ENCODE results near the gene GAB2.
"Not testable (repeated sequence)": the region's sequence is repeated elsewhere in the genome, so short reads cannot be mapped to it uniquely, and the experiment has no call there.

GAB2 gene

DNA sequence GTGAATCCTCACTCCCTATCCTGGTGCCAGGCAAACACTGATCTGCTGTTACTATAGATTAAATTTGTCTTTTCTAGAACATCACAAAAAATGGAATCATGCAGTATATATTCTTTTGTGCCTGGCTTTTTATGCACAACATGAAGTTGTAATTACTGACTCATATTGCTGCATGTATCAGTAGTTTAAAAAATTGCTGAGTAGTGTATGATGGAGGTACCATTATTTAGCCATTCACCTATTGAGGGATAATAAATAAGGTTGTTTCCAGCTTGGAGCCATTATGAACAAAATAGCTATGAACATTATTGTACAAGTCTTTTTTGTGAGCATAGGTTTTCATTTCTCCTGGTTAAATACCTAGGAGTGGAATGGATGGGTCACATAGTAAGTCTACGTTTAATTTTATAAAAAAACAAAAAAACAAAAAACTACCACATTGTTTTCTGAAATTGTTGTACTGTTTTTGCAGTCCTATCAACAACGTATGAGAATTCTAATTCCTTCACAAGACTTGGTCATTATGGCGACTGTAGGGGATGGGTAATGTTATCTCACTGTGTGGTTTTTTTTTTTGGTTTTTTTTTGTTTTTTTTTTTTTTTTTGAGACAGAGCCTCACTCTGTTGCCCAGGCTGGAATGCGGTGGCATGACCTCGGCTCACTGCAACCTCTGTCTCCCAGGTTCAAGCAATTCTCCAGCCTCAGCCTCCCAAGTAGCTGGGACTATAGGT lies 117.3 kb downstream of the GAB2 start:
- no peak for DNase-seq

DNA sequence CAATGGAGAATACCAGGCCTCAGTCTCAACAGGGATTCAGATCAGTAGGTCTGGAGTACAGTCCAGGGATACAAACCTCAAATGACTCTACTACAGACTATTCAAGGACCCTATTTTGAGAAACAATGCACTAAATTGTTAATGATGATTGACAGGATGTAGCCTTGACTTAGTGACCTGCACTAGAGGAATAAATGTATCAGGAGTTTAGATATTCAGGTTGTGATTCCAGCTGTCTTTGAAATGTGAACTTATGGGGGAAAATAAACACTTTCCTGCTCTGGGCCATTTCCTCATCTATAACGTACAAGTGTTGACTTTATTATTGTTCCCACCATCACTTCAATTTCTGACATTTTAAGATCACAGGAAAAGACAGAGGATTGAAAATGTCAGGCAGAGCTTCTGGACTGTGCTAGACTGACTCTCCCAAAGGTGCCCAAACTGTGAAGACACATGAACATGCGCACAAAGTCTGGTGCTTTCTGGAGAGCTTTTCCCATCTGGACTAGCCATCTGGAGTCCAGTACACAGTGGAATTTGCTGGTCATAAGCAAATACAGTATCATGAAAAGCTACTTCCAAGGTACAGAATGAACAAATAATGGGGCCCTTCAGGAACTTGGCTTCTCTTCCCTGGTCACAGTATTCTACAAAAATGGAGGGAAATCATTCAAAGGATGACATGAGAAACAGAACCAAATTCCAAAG lies 118.5 kb downstream of the GAB2 start:
- no peak for DNase-seq

DNA sequence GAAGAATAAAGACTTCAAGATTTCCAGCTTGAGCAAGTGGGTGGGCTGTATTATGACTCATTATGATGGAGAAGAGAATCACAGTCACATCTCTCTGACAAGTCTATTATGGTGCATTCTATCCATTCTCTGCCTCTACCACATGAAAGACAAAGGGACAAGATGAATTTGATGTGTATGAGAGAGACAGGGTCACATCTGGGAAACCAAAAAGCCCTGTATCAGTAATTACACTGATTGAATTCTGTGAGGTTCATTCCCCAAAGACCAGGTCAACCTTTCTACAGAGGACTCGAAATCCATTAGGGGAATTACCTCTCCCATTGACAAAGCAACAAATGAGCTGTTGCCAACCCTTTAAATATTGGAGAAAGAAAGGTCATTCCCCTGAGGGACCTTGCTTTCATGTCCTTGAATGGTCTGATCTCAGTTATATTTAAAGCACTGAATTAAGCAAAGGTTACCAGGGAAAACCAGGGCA lies 119.3 kb downstream of the GAB2 start:
- no peak for DNase-seq

DNA sequence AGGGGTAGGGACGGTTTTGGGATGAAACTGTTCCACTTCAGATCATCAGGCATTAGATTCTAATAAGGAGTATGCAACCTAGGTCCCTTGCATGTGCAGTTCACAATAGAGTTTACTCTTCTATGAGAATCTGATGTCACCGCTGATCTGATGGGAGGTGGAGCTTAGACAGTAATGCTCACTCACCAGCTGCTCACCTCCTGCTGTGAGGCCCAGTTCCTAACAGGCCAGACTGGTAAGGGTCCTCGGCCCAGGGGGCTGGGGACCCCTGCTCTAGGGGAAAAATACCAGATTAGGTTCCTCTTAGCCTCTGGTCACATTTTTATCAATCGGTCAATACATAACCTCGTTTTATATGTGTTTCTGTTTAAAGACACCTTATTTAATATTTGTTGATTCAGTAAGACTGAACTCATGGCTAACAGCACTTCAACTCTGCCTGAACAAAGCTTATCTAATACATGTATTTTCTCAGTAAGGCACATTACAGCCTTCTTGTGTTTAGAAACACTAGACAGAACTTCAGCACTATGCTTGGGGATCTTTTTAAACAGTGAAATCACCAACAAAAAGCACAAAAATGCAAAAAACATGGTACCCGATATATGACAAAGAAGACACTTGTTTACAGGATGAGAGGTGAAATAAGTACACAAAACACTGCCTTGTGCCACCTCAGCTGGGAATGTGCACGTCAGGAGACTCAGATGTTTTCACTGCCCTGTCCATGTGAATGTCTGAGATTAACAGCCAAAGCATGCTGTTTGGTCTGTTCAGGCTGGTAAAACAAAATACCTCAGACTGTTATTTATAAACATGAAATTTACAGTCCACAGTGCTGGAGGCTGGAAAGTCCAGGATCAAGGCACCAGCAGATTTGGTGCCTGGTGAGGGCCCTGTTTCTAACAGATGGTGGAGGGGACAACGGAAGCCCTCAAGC lies 121.4 kb downstream of the GAB2 start:
- no peak for DNase-seq

DNA sequence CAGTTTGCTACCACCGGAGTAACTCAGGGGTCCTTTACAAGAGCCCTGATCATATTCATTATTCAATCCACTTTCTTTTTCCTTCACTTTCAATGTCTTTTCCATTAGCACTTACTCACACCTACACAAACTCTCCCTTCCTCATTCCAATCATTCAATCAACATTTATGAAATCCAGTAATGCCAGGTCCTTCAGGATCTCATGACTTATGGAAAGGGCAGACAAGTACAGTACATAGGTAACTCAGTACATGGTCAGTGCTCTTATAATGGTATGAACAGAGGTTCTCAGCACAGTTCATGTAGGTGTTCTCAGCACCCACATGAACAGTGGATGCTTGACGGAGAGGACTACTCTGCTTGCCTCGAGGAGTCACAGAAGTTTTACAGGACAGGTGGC lies 122.3 kb downstream of the GAB2 start:
- DNase-seq = no peak

DNA sequence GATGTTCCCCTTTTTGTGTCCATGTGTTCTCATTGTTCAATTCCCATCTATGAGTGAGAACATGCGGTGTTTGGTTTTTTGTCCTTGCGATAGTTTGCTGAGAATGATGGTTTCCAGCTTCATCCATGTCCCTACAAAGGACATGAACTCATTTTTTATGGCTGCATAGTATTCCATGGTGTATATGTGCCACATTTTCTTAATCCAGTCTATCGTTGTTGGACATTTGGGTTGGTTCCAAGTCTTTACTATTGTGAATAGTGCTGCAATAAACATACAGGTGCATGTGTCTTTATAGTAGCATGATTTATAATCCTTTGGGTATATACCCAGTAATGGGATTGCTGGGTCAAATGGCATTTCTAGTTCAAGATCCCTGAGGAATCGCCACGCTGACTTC lies 123.5 kb downstream of the GAB2 start:
- not testable (repeated sequence) for DNase-seq

DNA sequence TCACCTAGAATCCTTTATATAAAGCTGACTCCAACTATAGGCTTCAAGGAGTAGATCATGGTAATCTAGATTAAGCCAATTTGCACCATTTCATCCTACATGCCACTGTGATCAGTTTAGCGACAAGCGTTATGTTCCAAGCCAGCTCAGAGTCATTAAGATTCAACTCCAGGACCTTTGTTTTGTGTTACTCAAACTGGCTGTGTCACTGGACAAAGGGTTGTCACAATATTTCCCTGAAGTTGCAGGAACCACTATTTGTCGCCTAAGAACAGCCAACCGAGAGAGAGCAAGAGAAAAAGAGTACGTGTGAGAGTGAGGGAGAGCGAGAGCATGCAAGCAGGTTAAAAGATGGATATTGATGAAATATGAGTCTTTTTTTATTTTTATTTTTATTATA lies 124.1 kb downstream of the GAB2 start:
- DNase-seq = no peak

DNA sequence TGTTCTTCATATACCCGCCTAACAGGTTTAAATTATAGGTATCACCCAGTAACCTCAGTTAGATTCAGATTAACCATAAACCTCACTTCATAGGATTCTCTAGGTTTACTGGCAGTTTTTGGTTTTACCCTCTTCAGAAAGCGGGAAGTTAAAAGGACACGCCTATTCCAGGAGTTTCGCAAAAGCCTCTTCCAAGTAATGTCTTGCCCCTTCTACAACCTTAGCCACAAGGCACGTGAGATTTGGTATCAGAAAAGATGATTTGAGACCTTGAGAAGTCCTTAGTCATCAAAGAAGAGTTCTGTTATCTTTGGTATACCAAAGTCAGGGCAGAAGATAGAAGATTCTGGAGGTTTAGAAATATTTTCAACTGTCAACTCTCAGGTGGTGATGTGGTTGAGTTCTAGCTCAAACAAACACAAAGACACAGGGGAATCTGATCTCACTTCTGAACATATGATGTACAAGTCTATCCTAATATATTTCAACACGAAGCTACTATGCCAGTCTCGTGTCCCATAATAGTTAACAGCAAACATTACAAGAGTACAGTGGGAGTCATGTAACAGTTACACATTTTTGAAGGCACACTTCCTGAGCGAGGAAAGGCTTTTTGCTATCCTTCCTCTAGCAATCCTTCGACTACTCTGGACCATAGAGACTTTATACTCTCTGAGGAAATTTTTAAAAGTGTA lies 125.4 kb downstream of the GAB2 start:
- DNase-seq = no peak

DNA sequence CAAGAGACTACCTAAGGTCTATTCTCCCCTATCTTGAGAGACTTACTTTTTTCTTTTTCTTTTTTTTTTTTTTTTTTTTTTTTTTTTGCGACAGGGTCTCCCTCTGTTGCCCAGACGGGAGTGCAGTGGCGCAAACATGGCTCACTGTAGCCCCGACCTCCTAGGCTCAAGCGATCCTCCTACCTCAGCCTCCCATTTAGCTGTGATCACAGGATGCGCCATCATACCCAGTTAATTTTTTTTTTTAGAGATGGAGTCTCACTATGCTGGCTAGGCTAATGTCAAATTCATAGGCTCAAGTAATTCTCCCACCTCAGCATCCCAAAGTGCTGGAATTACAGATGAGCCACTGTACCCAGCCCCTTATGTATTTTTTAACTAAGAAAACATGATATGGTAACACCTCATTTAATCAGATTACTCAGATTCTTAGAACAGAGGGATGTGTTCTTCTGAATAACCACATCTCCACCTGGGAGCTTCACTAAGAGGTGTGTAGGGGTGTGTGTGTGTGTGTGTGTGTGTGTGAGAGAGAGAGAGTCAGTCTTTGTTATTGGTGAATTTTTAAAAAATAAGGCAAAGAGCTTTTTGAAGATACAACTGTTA lies 126.0 kb downstream of the GAB2 start:
- no peak for DNase-seq

DNA sequence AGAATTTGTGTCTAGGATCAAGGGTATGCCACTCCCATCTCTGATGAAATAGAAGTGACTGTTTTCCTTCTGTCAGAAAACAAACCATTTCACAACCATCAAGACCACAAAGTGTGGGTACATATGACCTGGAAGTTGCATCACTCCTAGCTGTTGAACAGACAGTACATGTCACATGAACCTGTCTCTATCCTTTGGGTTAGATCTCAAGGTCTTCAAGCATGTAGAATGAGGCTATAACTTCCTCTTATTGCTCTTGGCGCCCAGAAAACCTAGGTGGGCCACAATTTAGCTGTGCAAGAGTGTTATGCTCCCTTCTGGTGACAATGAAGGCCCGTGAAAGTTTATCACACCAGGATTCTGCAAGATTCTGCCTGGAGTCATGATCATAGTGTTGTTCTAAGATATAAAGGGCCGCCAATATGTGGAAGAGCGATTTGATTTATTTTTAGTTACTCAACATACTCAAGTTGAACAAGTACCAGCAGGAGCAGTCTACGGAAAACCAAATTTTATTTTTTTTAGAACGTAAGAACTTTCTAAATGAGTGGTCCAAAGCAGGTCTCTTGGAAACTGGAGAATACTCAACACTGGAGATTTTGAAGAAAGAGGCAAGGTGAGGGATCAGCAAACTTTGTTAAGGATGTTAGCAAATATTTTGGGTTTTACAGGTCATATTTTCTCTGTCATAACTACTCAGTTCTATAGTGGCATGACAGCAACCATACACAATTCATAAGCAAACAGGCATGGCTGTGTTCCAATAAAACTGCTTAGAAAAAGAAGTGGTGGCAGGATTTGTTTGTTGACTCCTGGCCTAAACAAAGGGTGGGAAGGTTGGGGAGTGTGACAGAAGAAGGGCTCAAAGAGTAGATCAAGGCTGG lies 127.1 kb downstream of the GAB2 start:
- no peak for DNase-seq

DNA sequence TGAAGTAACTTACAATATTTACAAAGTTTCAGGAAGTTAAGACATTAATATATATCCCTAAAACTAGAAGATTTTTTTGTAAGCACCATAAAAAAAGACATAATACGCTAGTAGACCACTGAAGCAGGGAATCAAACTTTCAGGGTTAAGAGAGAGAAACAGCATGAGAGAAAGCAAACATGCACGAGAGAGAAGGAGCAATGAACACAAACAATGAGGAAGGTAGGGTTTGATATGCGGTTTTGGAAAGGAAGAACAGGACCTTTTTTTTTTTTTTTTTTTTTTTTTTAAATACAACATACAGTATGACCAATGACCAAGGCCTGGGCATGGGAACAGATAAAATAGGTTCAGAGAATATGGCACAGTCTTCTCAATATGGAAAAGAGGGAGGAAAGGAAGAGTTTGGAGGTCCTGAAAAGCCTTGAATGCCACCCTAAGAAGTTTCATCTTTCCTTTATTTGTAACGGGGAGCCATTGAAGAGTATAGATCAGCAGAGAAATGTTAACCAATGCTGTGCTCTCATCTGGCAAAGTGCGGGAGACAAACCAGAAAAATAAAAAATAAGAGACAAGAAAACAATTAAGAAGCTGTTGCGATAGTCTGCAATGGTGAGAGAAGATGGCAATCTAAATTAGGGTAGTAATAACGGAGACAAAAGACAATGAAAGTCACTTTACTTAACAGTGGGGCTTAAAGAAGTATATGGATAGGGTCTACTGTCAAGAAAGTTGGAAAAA lies 127.9 kb downstream of the GAB2 start:
- DNase-seq = no peak

DNA sequence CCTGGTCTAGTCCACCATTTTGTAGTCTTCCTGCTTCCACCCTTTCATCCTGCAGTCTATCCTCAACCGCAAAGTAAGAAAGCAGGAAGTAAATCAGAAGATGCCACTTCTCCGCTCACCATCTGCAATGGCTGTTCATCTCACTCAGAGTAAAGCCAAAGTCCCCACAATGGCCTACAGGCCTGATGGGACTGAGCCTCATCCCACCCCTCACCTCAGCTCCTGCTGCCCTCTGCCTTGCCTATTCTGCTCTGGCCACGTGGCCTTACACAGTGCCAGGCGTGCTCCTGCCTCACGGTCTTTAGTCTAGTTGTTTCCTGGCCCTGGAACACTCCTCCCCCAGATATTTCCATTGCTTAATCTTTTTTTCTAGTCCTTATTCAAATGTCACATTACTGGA lies 133.4 kb downstream of the GAB2 start:
- no peak for DNase-seq

DNA sequence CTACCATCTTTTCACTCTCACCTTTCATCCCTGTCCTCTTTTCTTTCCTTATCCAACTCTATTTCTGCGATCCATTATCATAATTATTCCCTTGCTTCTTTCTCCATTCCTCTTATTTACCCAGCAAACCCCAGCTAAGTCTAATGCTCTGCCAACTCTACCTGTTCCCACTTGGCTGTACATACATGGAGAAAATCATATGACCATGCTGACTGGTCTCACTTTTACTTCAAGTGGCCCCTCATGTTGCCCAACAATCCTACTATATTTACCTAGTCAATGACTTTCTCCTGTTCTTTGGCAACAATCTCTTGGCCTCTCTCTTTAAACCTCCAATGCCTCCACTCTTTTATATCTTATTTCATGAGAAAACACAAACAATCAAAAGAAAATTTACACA lies 134.8 kb downstream of the GAB2 start:
- no peak for DNase-seq

DNA sequence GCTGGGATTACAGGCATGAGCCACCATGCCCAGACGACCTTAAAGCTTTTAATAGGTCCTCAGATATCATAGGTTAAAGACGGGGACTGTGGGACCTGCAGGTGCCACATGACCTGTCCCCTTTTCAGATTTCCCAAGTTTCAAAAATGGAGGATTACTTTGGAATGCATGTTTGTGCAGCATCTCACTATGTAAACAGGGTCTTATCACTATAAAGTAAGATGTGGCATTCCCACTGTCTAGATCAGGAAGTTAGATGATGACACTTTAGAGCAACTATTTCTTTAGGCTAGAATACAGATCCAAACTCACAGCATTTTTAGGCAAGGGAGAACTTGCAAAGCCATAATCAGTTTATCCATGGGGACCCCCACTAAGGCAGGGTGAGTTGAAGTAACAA lies 136.1 kb downstream of the GAB2 start:
- DNase-seq = no peak

DNA sequence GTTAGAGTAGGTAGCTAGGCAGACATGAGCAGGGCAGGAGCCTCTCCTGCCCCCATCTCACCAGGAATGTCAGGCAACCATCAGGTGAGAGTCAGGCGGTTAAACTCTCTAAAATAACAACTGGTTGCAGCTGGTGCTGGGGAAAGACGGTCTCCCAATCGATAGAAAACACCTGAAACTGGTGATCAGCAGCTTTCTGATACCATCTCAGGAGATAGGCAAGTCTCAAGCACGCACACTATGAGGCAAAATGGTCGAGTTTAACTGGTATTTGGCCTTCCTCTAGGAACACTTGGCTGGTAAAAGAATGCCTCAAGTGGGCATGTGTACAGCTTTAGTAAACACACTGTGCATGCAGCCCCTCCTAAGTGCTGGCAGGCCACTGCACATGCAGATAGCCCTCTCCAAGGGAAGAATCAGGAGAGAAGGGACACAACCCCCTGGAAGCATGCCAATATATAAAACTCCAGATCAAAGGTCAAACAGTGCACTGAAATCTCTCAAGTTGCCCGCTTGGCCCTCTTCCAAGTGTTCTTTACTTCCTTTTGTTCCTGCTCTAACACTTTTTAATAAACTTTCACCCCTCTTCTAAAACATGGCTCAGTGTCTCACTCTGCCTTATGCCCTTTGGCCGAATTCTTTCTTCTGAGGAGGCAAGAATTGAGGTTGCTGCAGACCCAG lies 140.2 kb downstream of the GAB2 start:
- no peak for DNase-seq

DNA sequence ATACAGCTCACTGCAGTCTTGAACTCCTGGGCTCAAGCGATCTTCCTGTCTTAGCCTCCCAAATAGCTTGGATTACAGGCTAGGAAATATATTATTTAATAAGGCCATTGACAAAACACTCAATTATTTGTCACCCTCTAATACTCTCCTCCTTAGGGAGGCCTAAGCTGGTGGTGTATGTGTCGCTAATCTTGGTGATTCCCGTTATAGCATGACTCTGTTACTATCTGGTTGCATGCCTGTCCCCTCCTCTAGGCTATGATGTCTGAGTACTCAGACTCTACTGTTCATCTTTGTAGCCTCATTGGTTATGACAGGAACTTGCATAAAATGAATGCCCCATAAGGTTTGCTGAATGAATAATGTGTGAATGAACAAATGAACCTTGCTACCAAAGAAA lies 141.3 kb downstream of the GAB2 start:
- DNase-seq = no peak

DNA sequence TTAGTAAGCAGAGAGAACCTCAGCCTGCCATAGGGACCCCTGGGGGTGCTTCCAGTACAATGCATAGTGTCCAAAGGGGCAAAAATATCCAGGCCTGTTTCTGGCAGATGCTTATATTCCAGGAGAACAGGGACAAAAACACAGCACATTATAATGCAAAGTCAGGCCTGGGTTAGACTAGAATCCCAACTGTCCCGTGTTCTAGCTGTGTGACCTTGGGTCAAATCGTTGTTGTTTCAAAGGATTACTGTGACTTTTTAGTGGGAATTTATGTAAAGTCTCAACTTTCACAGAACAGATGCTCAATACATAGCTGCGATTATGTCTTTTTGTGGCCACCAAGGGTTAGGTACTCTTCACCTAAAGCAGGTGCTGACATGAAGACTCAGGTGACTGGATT lies 142.9 kb downstream of the GAB2 start:
- no peak for DNase-seq

DNA sequence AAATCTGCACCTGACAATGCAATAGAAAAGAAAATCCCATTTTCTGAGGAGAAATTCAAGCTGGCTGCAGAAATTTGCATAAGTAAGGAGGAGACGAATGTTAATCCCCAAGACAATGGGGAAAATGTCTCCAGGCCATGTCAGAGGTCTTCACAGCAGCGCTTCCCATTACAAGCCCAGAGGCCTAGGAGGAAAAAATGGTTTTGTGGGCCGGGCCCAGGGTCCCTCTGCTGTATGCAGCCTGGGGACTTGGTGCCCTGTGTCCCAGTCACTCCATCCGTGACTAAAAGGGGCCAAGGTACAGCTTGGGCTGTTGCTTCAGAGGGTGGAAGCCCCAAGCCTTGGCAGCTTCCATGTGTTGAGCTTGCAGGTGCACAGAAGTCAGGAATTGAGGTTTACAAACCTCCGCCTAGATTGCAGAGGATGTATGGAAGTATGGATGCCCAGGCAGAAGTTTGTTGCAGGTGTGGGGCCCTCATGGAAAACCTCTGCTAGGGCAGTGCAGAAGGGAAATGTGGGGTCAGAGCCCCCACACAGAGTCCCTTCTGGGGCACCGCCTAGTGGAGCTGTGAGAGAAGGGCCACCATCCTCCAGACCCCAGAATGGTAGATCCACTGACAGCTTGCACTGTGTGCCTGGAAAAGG lies 144.9 kb downstream of the GAB2 start:
- not testable (repeated sequence) for DNase-seq

DNA sequence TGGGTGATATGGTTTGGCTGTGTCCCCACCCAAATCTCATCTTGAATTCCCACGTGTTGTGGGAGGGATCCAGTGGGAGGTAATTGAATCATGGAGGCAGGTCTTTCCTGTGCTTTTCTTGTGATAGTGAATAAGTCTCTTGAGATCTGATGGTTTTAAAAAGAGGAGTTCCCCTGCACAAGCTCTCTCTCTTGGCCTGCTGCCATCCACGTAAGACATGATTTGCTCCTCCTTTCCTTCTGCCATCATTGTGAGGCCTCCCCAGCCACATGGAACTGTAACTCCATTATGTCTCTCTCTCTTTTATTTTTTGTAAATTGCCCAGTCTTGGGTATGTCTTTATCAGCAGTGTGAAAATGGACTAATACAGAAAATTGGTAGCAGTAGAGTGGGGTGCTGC lies 145.8 kb downstream of the GAB2 start:
- not testable (repeated sequence) for DNase-seq

Measured in activated CD4-positive, alpha-beta T cell treated with anti-CD3 and anti-CD28 coated beads, Interleukin-2, amount 50 U/mL, for 48 hours (primary cell).